Measurements from ENCODE around the gene KPNA3.

KPNA3 gene

GRCh38 chr13:49840266-49840665 lies 47.8 kb upstream of the KPNA3 start:
- H3K27ac ChIP-seq (replicated peaks): no peak overlapping the region
- H3K4me3 ChIP-seq (replicated peaks; ENCODE audit: insufficient read depth, low read length): no peak overlapping the region
- no peak for TF ChIP-seq POLR2AphosphoS5 (IDR thresholded peaks at IDR 0.05; ENCODE audit: low read depth)
- peak; percentile 15 to 58 for DNase-seq (ENCODE audit: low read depth in 1 of 2, low spot score in 1 of 2)
- no peaks in the 10 kb centered on the region for H3K27me3 ChIP-seq (ENCODE audit: insufficient read depth, poor library complexity, severe bottlenecking)

- no peak for DNase-seq (ENCODE audit: low read depth in 1 of 2, low spot score in 1 of 2)
- H3K27me3 ChIP-seq (ENCODE audit: insufficient read depth, poor library complexity, severe bottlenecking): no peaks in the 10 kb centered on the region
- no peak overlapping the region for H3K27ac ChIP-seq (replicated peaks)
- TF ChIP-seq POLR2AphosphoS5 (IDR thresholded peaks at IDR 0.05; ENCODE audit: low read depth) (no peak), CTCF (IDR thresholded peaks at IDR 0.05; ENCODE audit: insufficient read depth, low read length) (no peak), REST (IDR thresholded peaks at IDR 0.05; ENCODE audit: insufficient replicate concordance, low read depth) (no peak), GABPA (IDR thresholded peaks at IDR 0.05; ENCODE audit: low read depth) (no peak), SPI1 (IDR thresholded peaks at IDR 0.05; ENCODE audit: borderline replicate concordance, low read depth) (no peak)
- no peak overlapping the region for H3K4me3 ChIP-seq (replicated peaks; ENCODE audit: insufficient read depth, low read length)
Observed at GRCh38 chr13:49838989-49839388, 46.5 kb upstream of the KPNA3 start.

GRCh38 chr13:49836516-49836915 lies 44.0 kb upstream of the KPNA3 start:
- no peak for DNase-seq (ENCODE audit: low read depth in 1 of 2, low spot score in 1 of 2)
- Histone ChIP-seq H3K27me3 (ENCODE audit: insufficient read depth, poor library complexity, severe bottlenecking) (no peaks in the 10 kb centered on the region), H3K27ac (replicated peaks) (no peak overlapping the region), H3K4me3 (replicated peaks; ENCODE audit: insufficient read depth, low read length) (no peak overlapping the region)
- TF ChIP-seq SPI1 (IDR thresholded peaks at IDR 0.05; ENCODE audit: borderline replicate concordance, low read depth) (no peak), POLR2AphosphoS5 (IDR thresholded peaks at IDR 0.05; ENCODE audit: low read depth) (no peak), GABPA (IDR thresholded peaks at IDR 0.05; ENCODE audit: low read depth) (no peak), CTCF (IDR thresholded peaks at IDR 0.05; ENCODE audit: insufficient read depth, low read length) (no peak), REST (IDR thresholded peaks at IDR 0.05; ENCODE audit: insufficient replicate concordance, low read depth) (no peak)

DNA sequence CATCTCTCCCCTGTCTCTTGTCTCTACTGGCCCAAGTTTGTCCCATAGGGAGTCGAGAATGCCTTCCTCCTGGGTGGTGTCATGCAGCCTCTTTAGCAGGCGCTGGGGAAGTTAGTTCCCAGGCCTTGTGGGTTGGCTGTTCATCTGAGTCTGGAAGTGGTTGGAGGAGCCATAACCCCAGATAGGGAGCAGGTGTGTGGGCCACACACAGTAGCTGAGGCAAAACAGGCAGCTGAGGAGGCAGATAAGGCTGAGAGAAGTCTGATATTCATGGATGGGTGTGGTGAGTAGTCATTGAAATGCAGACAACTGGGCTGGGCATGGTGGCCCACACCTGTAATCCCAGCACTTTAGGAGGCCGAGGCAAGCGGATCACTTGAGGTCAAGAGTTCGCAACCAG lies 40.9 kb upstream of the KPNA3 start:
- Histone ChIP-seq H3K27me3 (ENCODE audit: insufficient read depth, poor library complexity, severe bottlenecking) (no peaks in the 10 kb centered on the region), H3K4me3 (replicated peaks; ENCODE audit: insufficient read depth, low read length) (no peak overlapping the region), H3K27ac (replicated peaks) (no peak overlapping the region)
- TF ChIP-seq POLR2AphosphoS5 (IDR thresholded peaks at IDR 0.05; ENCODE audit: low read depth) (no peak), SPI1 (IDR thresholded peaks at IDR 0.05; ENCODE audit: borderline replicate concordance, low read depth) (no peak), CTCF (IDR thresholded peaks at IDR 0.05; ENCODE audit: insufficient read depth, low read length) (no peak)
- DNase-seq (ENCODE audit: low read depth in 1 of 2, low spot score in 1 of 2): no peak
